ENCODE measurements around the gene GGTLC1. TPM values are rescaled to one million over a fixed set of nuclear protein-coding genes. Genes with fewer than 3 reads are reported as not detected.

Gene GGTLC1
- total and polyA plus RNA-seq, 2 of the 8 experiments (the other 6 are each of a cell fraction or from before 2014, with no cell fraction given) = not detected

- H2AK5ac ChIP-seq (ENCODE audit: low read depth, low read length) = no peak overlapping the region
- no peak overlapping the region for H4K5ac ChIP-seq (ENCODE audit: insufficient read length, low read depth, low read length)
- no peak overlapping the region for H4K91ac ChIP-seq (replicated peaks; ENCODE audit: insufficient read length, low read length)
- no peak overlapping the region for H2BK12ac ChIP-seq (ENCODE audit: low read depth, low read length)
- H3K23ac ChIP-seq (ENCODE audit: insufficient read length) = no peak overlapping the region
- no peak overlapping the region for H3K4me3 ChIP-seq (ENCODE audit: extremely low read depth in 1 of 4, insufficient read depth in 2 of 4, low read depth in 3 of 4, low read length in 4 of 4)
- no peak overlapping the region for H2BK15ac ChIP-seq (ENCODE audit: low read length)
- no peak overlapping the region for H2BK5ac ChIP-seq (ENCODE audit: low read depth, low read length)
- no peaks in the 10 kb centered on the region; a peak in 1 of 7 replicates for H3K27me3 ChIP-seq (replicated peaks in 1 of 4; ENCODE audit: control insufficient read depth in 3 of 4, extremely low read depth in 1 of 4, insufficient read depth in 3 of 4, low read length in 3 of 4)
- H3K27ac ChIP-seq (ENCODE audit: low read depth, low read length) = no peak overlapping the region
- H3K4me1 ChIP-seq (replicated peaks in 1 of 4; ENCODE audit: control insufficient read depth in 3 of 4, insufficient read depth in 4 of 4, low read length in 3 of 4) = no peaks in the 10 kb centered on the region; a peak in 1 of 7 replicates
- POLR2A ChIA-PET (ENCODE audit: partially characterized antibody) = no interaction called here
- no peak overlapping the region for H3K14ac ChIP-seq (ENCODE audit: insufficient read length)
- no peaks in the 10 kb centered on the region for H3K9me3 ChIP-seq (ENCODE audit: insufficient read depth in 2 of 2, low read depth in 1 of 2, low read length in 1 of 2)
- H2BK20ac ChIP-seq (ENCODE audit: low read length) = no peak overlapping the region
- no peaks in the 10 kb centered on the region; the same call in 1 of the 2 replicates for H3K23me2 ChIP-seq (ENCODE audit: low read depth, low read length)
- no peak for DNase-seq (ENCODE audit: low read depth in 1 of 2, low spot score in 2 of 2)
- H3K79me2 ChIP-seq (ENCODE audit: control insufficient read depth in 1 of 2, insufficient read depth in 2 of 2, low read length in 2 of 2) = no peaks in the 10 kb centered on the region
- H3K9ac ChIP-seq (replicated peaks in 1 of 4; ENCODE audit: extremely low read depth in 1 of 4, low read depth in 3 of 4, low read length in 3 of 4) = no peak overlapping the region
- no peak overlapping the region for H3K4ac ChIP-seq (replicated peaks; ENCODE audit: insufficient read length, low read depth, low read length)
- no peak overlapping the region for H2BK120ac ChIP-seq (replicated peaks; ENCODE audit: low read depth, low read length)
- 90% methylated on average over 8 of the region's 8 CpGs; no CpG with 5 or more reads in 1 of the 2 experiments for WGBS, 2 experiments (ENCODE audit: extremely low coverage in 1 of 2, insufficient coverage in 1 of 2, insufficient read length in 1 of 2, insufficient replicate concordance in 2 of 2, low coverage in 1 of 2, low lambda C conversion rate in 2 of 2, missing lambda C conversion rate in 1 of 2)
- no peak overlapping the region for H4K8ac ChIP-seq (ENCODE audit: extremely low read depth, insufficient read depth, low read length)
- no peak for FAIRE-seq
- no peak overlapping the region for H3K18ac ChIP-seq (ENCODE audit: extremely low read depth, low read length)
- no peak overlapping the region for H3K56ac ChIP-seq (replicated peaks; ENCODE audit: insufficient read length, low read depth, low read length)
- H3K36me3 ChIP-seq (ENCODE audit: control insufficient read depth in 2 of 4, insufficient read depth in 4 of 4, low read length in 3 of 4) = no peaks in the 10 kb centered on the region
- no peaks in the 10 kb centered on the region for H3K79me1 ChIP-seq (ENCODE audit: low read depth, low read length)
- no peak overlapping the region for H2AFZ ChIP-seq (ENCODE audit: low read length)
- no peak overlapping the region for H3K4me2 ChIP-seq (ENCODE audit: insufficient read depth in 1 of 2, low read depth in 2 of 2, low read length in 2 of 2)
- peaks cover 0 to 2% of the 10 kb centered on the region in 2 experiments for H4K20me1 ChIP-seq (replicated peaks in 1 of 2; ENCODE audit: control insufficient read depth in 1 of 2, insufficient read depth in 2 of 2, low read length in 2 of 2)
- CTCF ChIA-PET (ENCODE audit: partially characterized antibody) = interaction anchor here (0.9 to 1.2 kb wide), 3 partner anchors 8 to 218 kb away, joined by 3 to 4 read pairs (median 3); no protein-coding TSS in a partner anchor
- TF ChIP-seq GTF2F1 (IDR thresholded peaks at IDR 0.05; ENCODE audit: borderline replicate concordance, low read depth, low read length) (no peak), SAP30 (IDR thresholded peaks at IDR 0.05; ENCODE audit: insufficient read depth, insufficient replicate concordance, low read length) (no peak), SP2 (IDR thresholded peaks at IDR 0.05; ENCODE audit: low read length) (no peak)
These were observed 28.3 kb upstream of the GGTLC1 start for GRCh38 chr20:24016607-24017457.

Measured in H1 (cell line).